RWPE2 (cell line): Measurements from ENCODE around the gene CROCC2.

Source experiments
- ATAC-seq: fragments of 200-7000 bp; cut with Tn5 transposase; 3 replicates; pipeline ENCODE4 v1.9.1; 2021; ENCODE audit warnings: low read depth
- DNase-seq: peaks from one replicate; pipeline ENCODE4 v3.0.0-alpha.2; 2020; ENCODE audit warnings: low spot score
- H3K27ac ChIP-seq: fragments of 450-650 bp; 2 replicates; pipeline ENCODE4 v1.5.1; 2017; ENCODE audit warnings: mild to moderate bottlenecking; ENCODE audit not compliant: poor library complexity, severe bottlenecking
- H3K27me3 ChIP-seq: fragments of 250-450 bp; sonication (Bioruptor Pico); 2 replicates; pipeline ENCODE4 v1.5.1; 2021; ENCODE audit warnings: mild to moderate bottlenecking, moderate library complexity; ENCODE audit not compliant: insufficient read depth, poor library complexity, severe bottlenecking
- H3K36me3 ChIP-seq: fragments of 250-450 bp; sonication (Bioruptor Pico); 2 replicates; pipeline ENCODE4 v1.5.1; 2020; ENCODE audit warnings: low read depth, mild to moderate bottlenecking, moderate library complexity
- H3K4me1 ChIP-seq: fragments of 250-450 bp; sonication (Bioruptor Pico); 2 replicates; pipeline ENCODE4 v1.5.1; 2021; ENCODE audit warnings: mild to moderate bottlenecking, moderate library complexity; ENCODE audit not compliant: insufficient read depth, poor library complexity, severe bottlenecking
- H3K4me3 ChIP-seq: fragments of 250-450 bp; sonication (Bioruptor Pico); 2 replicates; pipeline ENCODE4 v1.5.1; 2021; ENCODE audit warnings: mild to moderate bottlenecking, moderate library complexity; ENCODE audit not compliant: severe bottlenecking
- H3K9me3 ChIP-seq: fragments of 250-450 bp; sonication (Bioruptor Pico); 2 replicates; pipeline ENCODE4 v1.5.1; 2021; ENCODE audit warnings: mild to moderate bottlenecking, moderate library complexity; ENCODE audit not compliant: severe bottlenecking
- CTCF ChIP-seq: fragments of 450-650 bp; IDR thresholded peaks from one replicate; pipeline ENCODE4 v1.5.1; 2017; ENCODE audit warnings: mild to moderate bottlenecking, moderate library complexity; ENCODE audit not compliant: poor library complexity, severe bottlenecking

CROCC2 gene

DNA sequence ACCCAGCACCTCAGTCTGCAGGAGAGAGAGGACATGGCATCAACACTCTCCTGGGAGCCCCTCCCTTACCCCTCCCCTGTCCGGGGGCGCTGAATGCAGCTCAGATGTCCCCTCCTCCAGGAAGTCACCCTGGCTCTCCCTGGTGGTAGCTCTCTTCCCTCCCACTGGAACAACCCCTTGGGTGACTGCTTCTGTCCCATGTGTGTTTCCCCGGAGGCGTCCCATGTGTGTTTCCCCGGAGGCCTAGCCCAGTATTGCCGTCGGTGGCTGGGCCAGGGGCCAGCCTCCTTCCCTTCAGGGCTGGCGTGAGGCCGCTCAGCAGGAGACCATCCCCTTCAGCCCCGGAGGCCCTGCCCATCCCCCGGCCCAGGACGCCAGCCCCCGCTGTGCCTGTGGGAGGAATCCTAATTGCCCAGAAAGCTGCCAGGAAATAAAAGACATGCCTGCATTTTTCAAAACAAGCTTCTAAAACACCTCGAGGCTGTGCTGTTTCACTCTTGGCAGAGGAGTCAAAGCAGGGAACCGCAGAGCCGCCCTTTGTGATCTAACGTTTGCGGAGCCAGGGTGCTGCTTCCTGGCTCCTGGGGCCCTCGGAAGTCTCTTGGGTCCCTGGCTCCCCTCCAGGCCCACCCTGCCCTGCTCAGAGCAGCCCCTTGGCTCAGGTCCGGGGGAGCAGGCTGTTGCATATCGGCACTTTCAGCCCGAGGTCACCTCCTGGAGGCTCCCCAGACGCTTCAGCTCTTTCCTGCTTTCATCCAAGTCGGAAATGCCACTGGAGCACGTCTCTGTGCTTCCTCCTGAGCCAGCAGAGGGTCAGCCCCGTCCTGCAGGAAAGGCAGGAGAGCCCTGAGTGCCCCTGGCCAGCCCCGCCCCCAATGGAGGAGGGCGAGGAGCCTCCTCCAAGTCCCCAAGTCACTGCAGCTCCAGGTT lies 103.7 kb downstream of the CROCC2 start:
- DNase-seq = peak; percentile 44
- TF ChIP-seq CTCF = no peak
- H3K4me3 ChIP-seq = no peak overlapping the region

GRCh38 chr2:241010531-241011295 lies 104.6 kb downstream of the CROCC2 start:
- Histone ChIP-seq H3K27me3 (no peaks in the 10 kb centered on the region), H3K36me3 (no peaks in the 10 kb centered on the region), H3K27ac (no peak overlapping the region), H3K4me3 (no peak overlapping the region), H3K9me3 (no peaks in the 10 kb centered on the region), H3K4me1 (no peaks in the 10 kb centered on the region)
- DNase-seq (peak; percentile 55), ATAC-seq (no peak; the same call in 2 of the 3 replicates)
- TF ChIP-seq CTCF = no peak

More for the DNA sequence above, 103.7 kb downstream of the CROCC2 start:
- no peaks in the 10 kb centered on the region for H3K36me3 ChIP-seq
- peak; percentile 48 for ATAC-seq
- H3K27me3 ChIP-seq = no peaks in the 10 kb centered on the region
- no peak overlapping the region for H3K27ac ChIP-seq
- peaks cover 3% of the 10 kb centered on the region for H3K9me3 ChIP-seq
- no peaks in the 10 kb centered on the region for H3K4me1 ChIP-seq

DNA sequence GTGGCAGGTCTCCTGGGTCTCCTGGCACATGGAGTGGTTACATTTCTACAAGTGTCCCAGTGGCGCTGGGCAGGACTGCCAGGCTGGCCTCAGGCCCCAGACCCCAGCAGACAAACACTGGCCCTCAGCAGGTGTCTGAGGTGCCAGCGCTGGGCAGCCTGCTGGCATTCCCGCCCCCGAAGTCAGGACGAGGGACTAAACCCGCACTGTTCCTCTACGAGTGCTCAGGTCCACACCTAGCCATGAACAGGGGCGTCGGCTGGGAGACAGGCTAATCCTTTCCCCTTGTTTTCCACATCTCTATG lies 105.1 kb downstream of the CROCC2 start:
- H3K4me1 ChIP-seq = no peaks in the 10 kb centered on the region
- DNase-seq (peak; percentile 37), ATAC-seq (no peak)
- TF ChIP-seq CTCF = no peak
- H3K27ac ChIP-seq = no peak overlapping the region
- no peaks in the 10 kb centered on the region for H3K27me3 ChIP-seq
- no peaks in the 10 kb centered on the region for H3K9me3 ChIP-seq
- H3K4me3 ChIP-seq = no peak overlapping the region
- no peaks in the 10 kb centered on the region for H3K36me3 ChIP-seq

- no peak overlapping the region for H3K27ac ChIP-seq
- H3K4me1 ChIP-seq = no peaks in the 10 kb centered on the region
- no peak overlapping the region for H3K4me3 ChIP-seq
- DNase-seq = no peak
- no peak for ATAC-seq
- H3K27me3 ChIP-seq = no peaks in the 10 kb centered on the region
- TF ChIP-seq CTCF = no peak
- no peaks in the 10 kb centered on the region for H3K36me3 ChIP-seq
- no peaks in the 10 kb centered on the region for H3K9me3 ChIP-seq
These were observed 105.8 kb downstream of the CROCC2 start for GRCh38 chr2:241011751-241012510.
